ENCODE measurements around the gene ADRA2B.
A peak's percentile ranks its signal among the peaks of the same experiment; 100 is the strongest.
"Not testable (repeated sequence)": the region's sequence is repeated elsewhere in the genome, so short reads cannot be mapped to it uniquely, and the experiment has no call there.

Gene ADRA2B

GRCh38 chr2:96150791-96151594, 34.6 kb upstream of the ADRA2B start:
- DNase-seq (ENCODE audit: low read depth in 2 of 2): no peak

GRCh38 chr2:96150007-96150640, 33.8 kb upstream of the ADRA2B start:
- DNase-seq (ENCODE audit: low read depth in 2 of 2): no peak

GRCh38 chr2:96148410-96149217, 32.2 kb upstream of the ADRA2B start:
- DNase-seq (ENCODE audit: low read depth in 2 of 2): peak; percentile 93 to 96

GRCh38 chr2:96147593-96148201, 31.3 kb upstream of the ADRA2B start:
- no peak for DNase-seq (ENCODE audit: low read depth in 2 of 2)

GRCh38 chr2:96146881-96147592, 30.7 kb upstream of the ADRA2B start:
- no peak for DNase-seq (ENCODE audit: low read depth in 2 of 2)

DNA sequence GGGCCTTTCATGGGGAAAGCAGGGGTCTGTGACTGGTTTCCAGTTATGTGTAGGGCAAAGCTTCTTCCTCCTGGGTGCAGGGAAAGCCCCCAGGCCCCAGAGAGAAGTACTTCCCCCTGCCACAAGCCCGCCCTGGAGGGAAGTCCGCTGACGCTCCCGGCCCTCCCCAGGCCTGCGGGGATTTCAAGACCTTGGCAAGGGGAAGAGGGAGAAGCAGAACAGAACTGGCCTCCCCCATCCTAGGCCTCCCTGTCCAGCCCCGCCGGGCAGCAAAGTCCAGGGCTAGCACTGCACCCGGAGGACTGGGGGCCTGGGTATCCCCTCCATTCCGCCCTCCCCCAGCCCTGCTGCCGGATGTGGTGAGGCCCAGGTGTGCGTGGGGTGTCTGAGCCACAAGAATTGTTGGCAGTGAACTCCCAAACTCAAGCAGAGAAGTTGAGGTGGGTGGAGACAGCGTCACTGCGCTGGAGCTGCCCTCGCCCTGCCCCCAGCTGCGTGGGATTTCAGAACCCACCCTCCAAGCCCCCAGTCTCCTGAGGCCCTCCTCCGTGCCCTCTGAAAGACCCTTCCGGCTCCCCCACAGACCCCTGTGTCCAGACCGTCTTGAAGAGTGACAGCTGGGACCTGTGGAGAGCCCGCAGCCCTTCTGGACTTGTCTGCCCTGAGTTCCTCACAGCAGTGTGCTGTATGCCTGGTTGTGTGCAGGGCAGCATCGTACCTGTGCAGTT, 29.9 kb upstream of the ADRA2B start:
- peak; percentile 81 to 82 for DNase-seq (ENCODE audit: low read depth in 2 of 2)

- no peak for DNase-seq (ENCODE audit: low read depth in 2 of 2)
These were observed 29.4 kb upstream of the ADRA2B start for GRCh38 chr2:96145848-96146152.

DNA sequence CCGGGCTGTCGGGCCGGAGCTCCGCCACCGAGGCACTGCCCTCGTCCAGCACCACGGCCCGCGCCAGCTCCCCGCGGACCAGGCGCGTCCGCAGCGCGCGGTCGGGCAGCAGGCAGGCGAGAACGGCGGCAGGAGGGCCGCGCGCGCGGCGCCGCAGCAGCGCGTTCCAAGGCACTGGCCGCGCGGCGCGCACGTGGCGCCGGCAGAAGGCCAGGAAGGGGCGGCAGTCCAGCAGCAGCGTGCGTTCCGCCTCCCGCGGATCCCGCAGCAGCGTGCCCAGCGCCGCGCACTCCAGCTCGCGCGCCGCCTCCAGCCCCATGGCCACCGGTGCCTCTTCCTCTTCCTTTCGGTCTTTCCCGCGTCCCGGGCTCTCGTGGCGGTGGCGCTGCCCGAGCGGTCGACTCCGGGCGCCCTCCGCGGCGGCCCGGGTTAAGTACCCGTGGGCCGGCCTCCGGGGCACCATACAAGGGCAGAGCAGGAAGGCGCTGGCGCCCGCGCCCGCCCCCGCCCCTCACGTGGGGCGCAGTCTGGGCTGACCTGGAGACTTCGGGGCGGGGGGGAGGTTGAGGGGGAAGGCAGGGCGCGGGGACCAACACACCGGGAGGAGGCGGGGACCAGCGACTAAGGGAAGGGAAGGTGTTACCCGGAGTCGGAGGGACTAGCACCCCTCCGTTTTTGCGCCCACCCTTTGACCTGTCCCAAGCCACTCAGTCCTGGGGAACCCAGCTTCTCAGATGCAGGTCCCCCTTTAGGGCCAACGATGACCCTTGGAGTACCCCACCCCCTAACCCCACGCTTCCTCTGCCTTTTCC, 28.9 kb upstream of the ADRA2B start, which contains the start of gene DUSP2:
Gene DUSP2 (minus strand): TSS at position 405 of the 812 bp plus-strand sequence. CDS start 86 bp downstream, at position 319.
- DNase-seq (ENCODE audit: low read depth in 2 of 2): peak; percentile 86 to 87

GRCh38 chr2:96144481-96145035, 28.2 kb upstream of the ADRA2B start:
- peak in 1 of 2 donors; percentile 46 for DNase-seq (ENCODE audit: low read depth in 2 of 2)

- DNase-seq (ENCODE audit: low read depth in 2 of 2): no peak
These were observed 27.6 kb upstream of the ADRA2B start for GRCh38 chr2:96143848-96144480.

DNA sequence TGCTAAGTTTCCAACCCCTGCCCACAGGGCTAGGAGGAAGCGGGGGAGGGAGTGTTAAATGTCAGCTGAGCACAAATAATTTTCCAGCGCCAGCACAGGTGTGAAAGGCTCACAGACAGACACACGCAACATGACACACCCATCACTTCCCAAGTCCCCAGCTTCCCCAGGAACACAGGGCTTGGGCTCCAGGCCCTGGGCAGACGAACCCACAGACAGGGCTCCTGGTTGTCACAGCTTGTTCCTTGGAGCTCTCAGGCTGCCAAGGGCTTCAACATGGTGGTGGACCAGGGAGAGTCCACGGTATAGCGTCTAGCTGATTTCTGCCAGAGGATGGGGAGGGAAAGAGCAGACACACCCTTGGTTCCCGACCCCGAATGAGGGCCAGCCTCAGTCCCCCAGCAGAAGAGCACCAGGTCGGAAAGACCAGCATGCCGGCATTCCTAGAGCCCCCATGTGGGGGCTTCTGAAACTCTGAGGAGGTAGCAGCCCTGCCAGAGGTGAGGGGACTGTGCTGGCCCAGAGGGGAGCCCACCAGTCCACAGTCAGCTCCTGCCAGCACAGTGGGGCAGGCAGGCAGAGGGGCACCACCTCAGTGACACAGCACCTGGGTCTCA, 27.0 kb upstream of the ADRA2B start:
- DNase-seq (ENCODE audit: low read depth in 2 of 2): peak in 1 of 2 donors; percentile 44

DNA sequence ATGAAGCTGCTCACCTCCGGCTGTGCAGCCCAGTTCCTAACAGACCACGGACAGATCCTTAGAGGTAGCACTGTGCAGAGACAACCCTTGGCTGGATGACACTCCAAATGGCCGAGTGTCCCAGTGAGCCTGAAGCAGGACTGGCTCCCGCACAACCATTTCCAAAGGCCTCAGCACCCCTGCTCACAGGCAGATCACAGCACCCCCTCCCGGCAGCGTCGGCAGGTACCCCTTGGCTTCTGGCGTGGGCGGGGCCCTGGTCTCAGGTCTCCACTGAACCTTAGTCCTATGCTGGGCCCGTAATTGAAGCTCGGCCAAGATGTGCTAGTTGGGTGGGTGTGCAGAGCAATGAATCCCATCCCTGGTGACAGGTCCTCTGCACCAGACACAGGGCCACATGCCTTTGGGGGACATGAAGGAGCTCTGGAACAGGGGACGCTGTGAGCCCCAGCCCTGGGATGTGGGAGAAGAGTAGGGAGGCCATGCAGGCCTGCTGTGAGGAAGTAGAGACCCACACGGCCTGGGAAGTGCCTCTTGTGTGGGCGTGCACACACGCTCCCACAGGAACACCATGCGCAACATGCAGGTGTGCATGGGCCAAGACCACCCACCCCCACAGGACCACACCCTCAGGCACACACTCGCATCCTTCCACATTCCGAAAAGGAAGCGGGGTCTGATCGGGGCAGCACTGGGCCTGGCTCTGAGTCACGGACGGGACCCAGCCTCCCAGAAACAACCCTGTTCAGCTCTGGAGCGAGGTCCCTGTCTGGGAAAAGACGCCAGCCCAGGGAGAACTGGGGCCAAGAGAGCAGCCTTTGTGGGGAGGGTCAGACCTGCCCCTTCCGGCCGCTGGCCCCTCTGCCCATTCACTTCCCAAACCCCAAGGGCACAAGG, 26.1 kb upstream of the ADRA2B start:
- peak; percentile 68 to 82 for DNase-seq (ENCODE audit: low read depth in 2 of 2)

- not testable (repeated sequence) for DNase-seq (ENCODE audit: low read depth in 2 of 2)
These were observed 25.2 kb upstream of the ADRA2B start for GRCh38 chr2:96141624-96141967.

- DNase-seq (ENCODE audit: low read depth in 2 of 2): no peak
These were observed 24.7 kb upstream of the ADRA2B start for GRCh38 chr2:96140941-96141623.

GRCh38 chr2:96139181-96139758, 22.9 kb upstream of the ADRA2B start:
- no peak for DNase-seq (ENCODE audit: low read depth in 2 of 2)

All from activated CD4-positive, alpha-beta T cell treated with anti-CD3 and anti-CD28 coated beads for 24 hours (primary cell).